Left cardiac atrium (tissue), 4 donors: ENCODE measurements around the gene HS1BP3. TPM values are rescaled to one million over a fixed set of nuclear protein-coding genes. Genes with fewer than 3 reads are reported as not detected.

Experiments used
- ATAC-seq, 2 donors: fragments of 200-7000 bp; cut with Tn5 transposase; one replicate each; pipeline ENCODE4 v1.9.1; 2020; ENCODE audit warnings: mild to moderate bottlenecking in 2 of 2, moderate library complexity in 2 of 2
- DNase-seq: peaks from one replicate; pipeline ENCODE4 v3.0.0-alpha.2; 2020
- intact Hi-C, 2 donors: fragments of 100-400 bp; cut with DNase I; formaldehyde crosslinking; loops; one replicate each; pipeline versions ENCODE4 v1.14.1 to v1.15.1; 2022 to 2023
- total RNA-seq, 2 donors: library from RNA; stranded (reverse); fragmentation: NEBNext Ultra II Directional; extraction: Animal tissue kit (Norgen Biotek cat#: 25700); gene quantifications; one replicate each; pipeline ENCODE4 v1.2.1, GENCODE V29; 2021
- donor health status: DM: no; HTN: yes; CAD: no.
- donor health status: DM: no; HTN: yes; CAD: no; lungs with severe emphysema.
- donor health status: DM: yes; HTN: yes; CAD: no.
- donor health status: Dilated cardiomyopathy.

The HS1BP3 gene
- total RNA-seq, 2 donors from 2014 or later: 19.8 to 21.4 TPM

- intact Hi-C loops: loop anchor here in 1 of 2 donors (2.0 kb wide), 1 partner anchor 191 kb away; no protein-coding TSS in a partner anchor
- peak; percentile 81 to 86 for ATAC-seq
- peak; percentile 88 for DNase-seq
These were observed 15.0 kb downstream of the HS1BP3 start for GRCh38 chr2:20635675-20636584.

DNA sequence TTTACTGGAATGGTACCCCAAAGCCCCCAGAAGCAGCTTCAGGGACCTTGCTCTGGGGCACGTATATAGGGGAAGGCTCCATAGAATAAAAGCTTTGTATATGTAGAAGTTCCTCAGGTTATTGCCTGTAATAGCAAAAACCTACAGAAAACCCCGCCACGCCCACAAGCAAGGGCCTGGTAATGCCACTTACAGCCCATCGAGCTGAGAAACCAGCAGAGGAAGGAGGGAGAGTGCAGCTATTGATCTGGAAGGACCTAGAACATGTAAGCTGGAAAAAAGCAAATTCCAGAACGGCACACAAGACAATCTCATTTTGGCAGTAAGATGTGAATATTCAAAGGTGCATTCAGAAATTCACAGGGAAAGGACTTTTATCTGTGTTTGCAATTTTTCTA lies 15.8 kb downstream of the HS1BP3 start:
- intact Hi-C loops: loop anchor here in 1 of 2 donors (2.0 kb wide), 1 partner anchor 190 kb away; no protein-coding TSS in a partner anchor
- no peak for DNase-seq
- ATAC-seq: no peak

GRCh38 chr2:20634507-20635112 lies 16.3 kb downstream of the HS1BP3 start:
- intact Hi-C loops: loop anchor here in 1 of 2 donors (2.0 kb wide), 1 partner anchor 190 kb away; no protein-coding TSS in a partner anchor
- ATAC-seq (no peak), DNase-seq (no peak)

- intact Hi-C loops: loop anchor here in 1 of 2 donors (2.0 kb wide), 1 partner anchor 189 kb away; no protein-coding TSS in a partner anchor
- DNase-seq (no peak), ATAC-seq (peak; percentile 25 to 33)
These were observed 16.9 kb downstream of the HS1BP3 start for GRCh38 chr2:20633794-20634506.

DNA sequence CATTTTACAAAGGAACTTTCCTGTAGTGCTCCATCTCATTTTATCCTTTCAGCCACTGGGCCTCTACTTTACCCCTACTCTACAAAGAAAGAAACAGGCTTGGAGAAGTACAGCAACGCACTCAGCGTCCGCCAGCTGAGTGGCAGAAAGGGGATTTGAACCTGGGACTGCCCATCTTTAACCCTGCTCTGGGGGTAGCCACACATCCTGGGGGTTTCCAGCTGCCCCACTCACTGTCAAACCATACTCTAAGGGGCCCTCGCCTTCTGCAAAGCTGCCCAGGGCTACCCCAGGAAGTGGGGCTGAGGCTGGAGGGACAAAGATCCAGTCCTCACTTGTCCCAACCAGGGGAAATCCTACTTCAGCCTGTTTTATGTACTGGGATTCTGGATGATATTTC lies 17.9 kb downstream of the HS1BP3 start:
- intact Hi-C loops: no loop called here
- DNase-seq (no peak), ATAC-seq (no peak)

- ATAC-seq (no peak), DNase-seq (no peak)
- intact Hi-C loops: no loop called here
These were observed 18.4 kb downstream of the HS1BP3 start for GRCh38 chr2:20632446-20632990.

GRCh38 chr2:20631617-20632307 lies 19.1 kb downstream of the HS1BP3 start:
- no peak for DNase-seq
- intact Hi-C loops: no loop called here
- ATAC-seq: no peak

DNA sequence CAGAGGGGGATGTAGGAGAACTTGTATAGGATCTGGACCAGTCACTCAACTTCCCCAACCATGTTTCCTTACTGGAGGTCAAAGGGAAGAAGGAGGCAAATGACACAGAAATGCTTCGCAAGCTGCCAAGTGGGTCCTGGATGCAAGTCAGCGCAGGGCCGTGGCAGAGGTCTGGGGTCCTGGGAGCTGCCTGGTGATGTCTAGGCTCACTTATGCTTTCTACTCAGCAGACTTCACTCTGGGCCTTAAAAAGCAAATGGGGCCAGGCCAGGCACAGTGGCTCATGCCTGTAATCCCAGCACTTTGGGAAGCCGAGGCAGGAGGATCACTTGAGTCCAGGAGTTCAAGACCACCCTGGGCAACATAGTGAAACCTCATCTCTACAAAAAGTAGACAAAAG lies 19.9 kb downstream of the HS1BP3 start:
- ATAC-seq (no peak), DNase-seq (no peak)
- intact Hi-C loops: no loop called here

- no peak for ATAC-seq
- peak; percentile 13 for DNase-seq
- intact Hi-C loops: no loop called here
These were observed 21.2 kb downstream of the HS1BP3 start for GRCh38 chr2:20629581-20630171.

DNA sequence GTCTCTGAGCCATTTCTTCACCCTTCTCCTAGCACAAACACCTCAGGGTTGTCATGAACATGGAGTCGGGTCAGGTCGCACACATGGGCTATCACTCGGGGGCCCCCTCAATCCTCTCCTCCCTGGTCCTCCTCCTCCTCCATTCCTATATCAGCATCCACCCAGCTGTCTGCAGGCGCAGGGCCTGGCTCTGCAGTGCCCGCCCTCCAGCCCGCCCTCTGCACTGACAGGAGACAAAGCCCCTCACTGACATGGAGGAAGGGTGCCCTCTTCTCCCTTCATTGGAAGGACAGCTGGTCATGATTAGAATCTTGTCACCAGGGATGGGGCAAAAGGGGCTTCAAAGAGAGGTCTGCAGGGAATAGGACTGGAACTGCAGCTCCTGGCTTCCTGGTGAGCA lies 21.7 kb downstream of the HS1BP3 start:
- DNase-seq (no peak), ATAC-seq (no peak)

GRCh38 chr2:20627712-20628380 lies 23.1 kb downstream of the HS1BP3 start:
- DNase-seq: peak; percentile 8
- no peak for ATAC-seq
- intact Hi-C loops: no loop called here

More for the DNA sequence above, 21.7 kb downstream of the HS1BP3 start:
- intact Hi-C loops: no loop called here

GRCh38 chr2:20626698-20627513 lies 24.0 kb downstream of the HS1BP3 start:
- ATAC-seq (no peak), DNase-seq (peak; percentile 16)
- intact Hi-C loops: no loop called here

GRCh38 chr2:20626392-20626697 lies 24.6 kb downstream of the HS1BP3 start:
- ATAC-seq (no peak), DNase-seq (no peak)
- intact Hi-C loops: no loop called here

DNA sequence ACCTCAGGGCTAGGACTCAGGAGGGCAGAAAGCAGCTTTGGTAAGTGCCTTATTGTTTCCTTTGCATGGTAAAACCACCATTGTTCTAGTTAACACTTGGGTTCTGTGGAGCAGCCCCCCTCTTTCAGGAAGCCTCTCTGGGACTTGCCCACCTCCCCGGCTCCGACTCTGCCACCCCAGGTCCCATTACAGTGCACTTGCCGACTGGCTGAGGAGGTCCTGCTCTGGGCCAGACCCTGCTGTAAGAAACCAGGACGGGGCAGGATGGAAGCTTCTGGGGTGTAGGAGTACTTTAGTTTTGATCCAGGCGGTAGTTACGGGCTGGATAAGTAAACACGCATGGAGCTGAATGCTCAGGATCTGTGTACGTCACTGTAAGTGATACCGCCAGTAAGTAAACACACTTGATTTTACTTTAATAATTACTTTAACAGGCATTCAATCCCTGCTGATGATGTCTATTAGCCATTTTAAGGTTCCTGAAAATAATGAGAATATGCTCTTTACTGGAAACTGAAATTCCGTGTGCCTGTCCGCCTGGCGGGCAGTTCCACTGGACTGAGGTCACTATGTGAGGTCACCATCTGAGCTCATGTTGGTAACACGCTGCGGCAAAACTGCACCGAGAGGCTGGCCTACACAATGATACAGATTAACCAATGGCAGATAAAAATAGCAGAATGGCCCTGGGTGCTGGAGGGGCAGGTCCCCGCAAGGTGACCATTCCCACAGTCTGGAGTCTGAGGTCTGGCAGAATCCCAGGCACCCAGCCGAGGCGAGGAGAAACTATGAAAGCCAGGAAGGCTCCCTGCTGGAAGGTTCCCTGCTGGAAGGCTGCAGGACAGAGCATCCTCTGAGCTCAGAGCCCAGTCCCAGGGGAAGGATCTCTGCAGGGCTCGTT lies 25.2 kb downstream of the HS1BP3 start:
- intact Hi-C loops: no loop called here
- DNase-seq: peak; percentile 59
- ATAC-seq: peak; percentile 21 to 32

GRCh38 chr2:20624884-20625485 lies 25.9 kb downstream of the HS1BP3 start:
- DNase-seq (peak; percentile 17), ATAC-seq (no peak)
- intact Hi-C loops: no loop called here
